Measurements from ENCODE around the gene ABCA5. TPM values are rescaled to one million over a fixed set of nuclear protein-coding genes. Genes with fewer than 3 reads are reported as not detected.
"Not testable (repeated sequence)": the region's sequence is repeated elsewhere in the genome, so short reads cannot be mapped to it uniquely, and the experiment has no call there.

ABCA5 gene
- total and polyA plus RNA-seq, 9 donors, result 6.1 to 20.9 (median 16.3) TPM

DNA sequence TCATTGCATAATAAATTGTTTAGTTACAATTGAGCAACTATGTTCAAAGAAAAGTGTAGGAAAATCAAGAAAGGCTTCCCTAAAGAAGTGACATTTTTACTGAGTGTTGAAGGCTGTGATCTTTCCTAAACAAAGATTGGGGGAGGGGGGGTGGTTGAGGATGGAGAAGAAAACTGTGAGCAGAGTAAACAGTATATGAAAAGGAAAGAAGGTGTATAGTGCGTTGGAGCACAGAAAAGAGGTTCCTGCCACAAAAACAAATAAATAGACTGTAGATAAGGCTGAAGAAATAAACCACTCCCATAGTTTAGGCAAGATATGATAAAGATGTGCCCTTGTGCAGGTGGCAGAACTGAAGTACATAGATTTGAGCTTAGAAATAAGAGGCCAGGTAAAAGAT lies 106.8 kb downstream of the ABCA5 start:
- Histone ChIP-seq H3K4me3 (ENCODE audit: low read length) (no peak overlapping the region), H3K36me3 (ENCODE audit: control insufficient read depth, insufficient read depth, low read length) (peaks cover 3% of the 10 kb centered on the region), H3K9me3 (replicated peaks; ENCODE audit: control insufficient read depth, low read depth, low read length) (no peaks in the 10 kb centered on the region), H3K27ac (ENCODE audit: low read length) (no peak overlapping the region), H3K27me3 (ENCODE audit: control insufficient read depth, insufficient read depth, low read length) (no peaks in the 10 kb centered on the region), H3K4me1 (ENCODE audit: control insufficient read depth, insufficient read depth, low read length) (no peaks in the 10 kb centered on the region)
- no CpG with 5 or more reads among the region's 1 CpG for WGBS (ENCODE audit: insufficient coverage)
- no peak for DNase-seq

DNA sequence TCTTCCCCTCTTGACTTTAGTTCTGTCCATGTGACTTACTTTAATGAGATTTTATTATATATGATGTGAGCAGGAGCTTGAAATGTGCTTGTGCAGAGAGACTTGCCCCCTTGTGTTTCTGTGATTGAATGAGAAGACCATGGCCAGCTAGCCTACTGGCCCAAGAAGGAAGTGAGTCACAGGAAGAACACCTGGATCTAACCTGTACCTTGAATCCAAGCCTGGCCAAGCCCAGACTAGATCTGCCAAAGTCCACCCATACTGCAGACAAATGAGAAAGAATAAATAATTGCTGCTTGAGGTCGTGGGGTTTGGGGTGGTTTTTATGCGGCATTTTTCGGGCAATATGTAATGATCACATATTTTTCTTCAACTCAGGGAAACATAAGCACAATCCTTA lies 107.9 kb downstream of the ABCA5 start:
- Histone ChIP-seq H3K4me3 (ENCODE audit: low read length) (no peak overlapping the region), H3K27me3 (ENCODE audit: control insufficient read depth, insufficient read depth, low read length) (no peaks in the 10 kb centered on the region), H3K9me3 (replicated peaks; ENCODE audit: control insufficient read depth, low read depth, low read length) (no peaks in the 10 kb centered on the region), H3K36me3 (ENCODE audit: control insufficient read depth, insufficient read depth, low read length) (peaks cover 3% of the 10 kb centered on the region), H3K4me1 (ENCODE audit: control insufficient read depth, insufficient read depth, low read length) (no peaks in the 10 kb centered on the region), H3K27ac (ENCODE audit: low read length) (no peak overlapping the region)
- DNase-seq, result no peak
- no CpG with 5 or more reads among the region's 3 CpGs for WGBS (ENCODE audit: insufficient coverage)

DNA sequence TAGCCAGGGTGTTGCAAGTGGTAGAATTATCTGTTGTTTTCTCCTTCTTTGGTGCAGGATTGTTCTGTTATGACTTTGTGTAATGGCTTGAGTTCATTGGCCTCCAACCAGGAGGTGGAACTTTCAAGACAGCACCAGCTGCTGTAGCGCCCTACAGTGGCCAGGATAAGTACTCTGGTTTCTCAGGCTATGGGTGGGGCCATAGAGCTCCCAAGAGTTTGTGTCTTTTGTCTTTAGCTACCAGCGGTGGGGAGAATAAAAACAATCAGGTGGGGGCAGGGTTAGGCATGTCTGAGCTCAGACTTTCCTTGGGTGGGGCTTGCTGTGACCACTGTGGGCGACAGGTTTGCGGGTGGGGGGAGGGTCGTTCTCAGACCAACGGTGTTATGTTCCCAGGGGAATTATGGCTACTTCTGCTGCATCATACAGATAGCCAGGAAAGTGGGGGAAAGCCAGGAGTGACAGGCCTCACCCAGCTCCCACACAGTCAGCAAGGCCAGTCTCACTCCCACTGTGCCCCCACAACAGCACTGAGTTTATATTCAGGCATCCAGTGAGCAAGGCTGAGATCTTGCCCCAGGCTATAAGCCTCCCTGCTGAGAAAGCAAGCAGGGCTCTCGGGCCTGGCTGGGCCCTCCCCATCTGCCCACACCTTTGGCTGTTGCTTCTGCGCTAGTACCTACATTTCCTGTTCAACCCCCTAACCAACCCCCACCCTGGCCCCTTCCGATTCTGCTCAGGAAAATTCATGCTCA lies 113.7 kb downstream of the ABCA5 start:
- no peaks in the 10 kb centered on the region for H3K9me3 ChIP-seq (replicated peaks; ENCODE audit: control insufficient read depth, low read depth, low read length)
- no peak overlapping the region for H3K27ac ChIP-seq (ENCODE audit: low read length)
- DNase-seq, result no peak
- peaks cover 5% of the 10 kb centered on the region for H3K36me3 ChIP-seq (ENCODE audit: control insufficient read depth, insufficient read depth, low read length)
- H3K4me1 ChIP-seq (ENCODE audit: control insufficient read depth, insufficient read depth, low read length), result no peaks in the 10 kb centered on the region
- WGBS (ENCODE audit: insufficient coverage), result 92% methylated on average over 6 of the region's 9 CpGs
- no peak overlapping the region for H3K4me3 ChIP-seq (ENCODE audit: low read length)
- H3K27me3 ChIP-seq (ENCODE audit: control insufficient read depth, insufficient read depth, low read length), result no peaks in the 10 kb centered on the region

DNA sequence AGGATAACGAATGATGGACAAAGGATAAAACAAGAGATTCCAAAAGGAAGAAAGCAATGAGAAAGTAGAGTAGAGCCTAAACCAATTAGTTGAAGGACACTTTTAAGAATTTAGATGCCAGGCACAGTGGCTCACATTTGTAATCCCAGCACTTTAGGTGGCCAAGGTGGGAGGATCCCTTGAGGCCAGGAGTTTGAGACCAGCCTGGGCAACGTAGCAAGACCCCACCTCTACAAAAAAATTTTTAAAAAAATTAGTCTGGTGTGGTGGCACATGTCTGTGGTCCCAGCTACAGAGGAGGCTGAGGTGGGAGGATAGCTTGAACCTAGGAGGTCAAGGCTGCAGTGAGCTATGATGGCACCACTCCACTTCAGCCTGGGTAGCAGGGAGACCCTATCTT lies 118.3 kb downstream of the ABCA5 start:
- Histone ChIP-seq H3K4me1 (ENCODE audit: control insufficient read depth, insufficient read depth, low read length) (no peaks in the 10 kb centered on the region), H3K36me3 (ENCODE audit: control insufficient read depth, insufficient read depth, low read length) (peaks cover 5% of the 10 kb centered on the region), H3K27me3 (ENCODE audit: control insufficient read depth, insufficient read depth, low read length) (no peaks in the 10 kb centered on the region), H3K9me3 (replicated peaks; ENCODE audit: control insufficient read depth, low read depth, low read length) (no peaks in the 10 kb centered on the region), H3K4me3 (ENCODE audit: low read length) (no peak overlapping the region), H3K27ac (ENCODE audit: low read length) (no peak overlapping the region)
- DNase-seq, result no peak
- no CpG with 5 or more reads among the region's 2 CpGs for WGBS (ENCODE audit: insufficient coverage)

DNA sequence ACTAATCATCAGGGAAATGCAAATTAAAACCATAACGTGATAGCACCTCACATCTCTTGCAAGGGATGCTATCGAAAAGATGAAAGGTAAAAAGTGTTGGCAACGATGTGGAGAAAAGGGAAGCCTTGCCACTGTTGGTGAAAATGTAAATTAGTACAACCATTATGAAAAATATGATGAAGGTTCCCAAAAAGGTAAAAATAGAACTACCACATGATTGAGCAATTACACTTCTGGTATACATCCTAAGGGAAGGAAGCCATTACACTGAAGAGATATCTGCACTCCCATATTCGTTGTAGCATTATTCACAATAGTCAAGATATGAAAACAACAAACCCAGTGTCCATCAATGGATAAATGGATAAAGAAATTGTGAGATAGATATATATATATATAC lies 119.8 kb downstream of the ABCA5 start:
- no peaks in the 10 kb centered on the region for H3K4me1 ChIP-seq (ENCODE audit: control insufficient read depth, insufficient read depth, low read length)
- H3K27me3 ChIP-seq (ENCODE audit: control insufficient read depth, insufficient read depth, low read length), result no peaks in the 10 kb centered on the region
- no CpG with 5 or more reads among the region's 4 CpGs for WGBS (ENCODE audit: insufficient coverage)

DNA sequence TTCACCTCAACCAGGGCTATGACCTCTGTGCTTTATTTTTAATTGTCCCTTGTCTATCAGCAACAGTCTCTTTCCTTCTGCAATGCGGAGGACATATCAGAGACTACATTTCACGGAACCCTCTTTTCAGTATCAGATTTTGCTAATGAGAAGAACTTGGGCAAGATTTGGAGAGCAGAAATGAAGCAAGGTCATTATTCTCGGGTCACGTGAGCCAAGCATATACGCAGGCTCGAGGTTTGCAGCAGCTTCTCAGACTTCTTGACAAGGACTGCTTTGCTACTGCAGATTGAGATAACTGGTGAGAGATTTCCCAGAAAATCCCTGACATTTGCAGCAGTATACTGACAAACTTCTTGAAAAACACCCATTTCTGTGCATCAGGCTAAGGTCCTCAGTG lies 128.7 kb downstream of the ABCA5 start:
- DNase-seq, result no peak
- Histone ChIP-seq H3K4me1 (ENCODE audit: control insufficient read depth, insufficient read depth, low read length) (no peaks in the 10 kb centered on the region), H3K4me3 (ENCODE audit: low read length) (no peak overlapping the region), H3K36me3 (ENCODE audit: control insufficient read depth, insufficient read depth, low read length) (no peaks in the 10 kb centered on the region), H3K9me3 (replicated peaks; ENCODE audit: control insufficient read depth, low read depth, low read length) (no peaks in the 10 kb centered on the region), H3K27me3 (ENCODE audit: control insufficient read depth, insufficient read depth, low read length) (no peaks in the 10 kb centered on the region), H3K27ac (ENCODE audit: low read length) (no peak overlapping the region)
- 82% methylated on average over 4 of the region's 6 CpGs for WGBS (ENCODE audit: insufficient coverage)

More for the DNA sequence above, 119.8 kb downstream of the ABCA5 start:
- DNase-seq, result no peak
- Histone ChIP-seq H3K36me3 (ENCODE audit: control insufficient read depth, insufficient read depth, low read length) (no peaks in the 10 kb centered on the region), H3K27ac (ENCODE audit: low read length) (no peak overlapping the region), H3K4me3 (ENCODE audit: low read length) (no peak overlapping the region), H3K9me3 (replicated peaks; ENCODE audit: control insufficient read depth, low read depth, low read length) (no peaks in the 10 kb centered on the region)

DNA sequence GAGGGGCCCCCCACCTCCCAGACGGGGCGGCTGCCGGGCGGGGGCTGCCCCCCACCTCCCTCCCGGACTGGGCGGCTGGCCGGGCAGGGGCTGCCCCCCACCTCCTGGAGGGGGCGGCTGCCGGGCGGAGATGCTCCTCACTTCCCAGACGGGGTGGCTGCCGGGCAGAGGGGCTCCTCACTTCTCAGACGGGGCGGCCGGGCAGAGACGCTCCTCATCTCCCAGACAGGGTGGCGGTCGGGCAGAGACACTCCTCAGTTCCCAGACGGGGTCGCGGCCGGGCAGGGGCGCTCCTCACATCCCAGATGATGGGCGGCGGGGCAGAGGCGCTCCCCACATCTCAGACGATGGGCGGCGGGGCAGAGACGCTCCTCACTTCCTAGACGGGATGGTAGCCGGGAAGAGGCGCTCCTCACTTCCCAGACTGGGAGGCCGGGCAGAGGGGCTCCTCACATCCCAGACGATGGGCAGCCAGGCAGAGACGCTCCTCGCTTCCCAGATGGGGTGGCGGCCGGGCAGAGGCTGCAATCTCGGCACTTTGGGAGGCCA lies 130.8 kb downstream of the ABCA5 start:
- not testable (repeated sequence) for H3K27me3 ChIP-seq (ENCODE audit: control insufficient read depth, insufficient read depth, low read length); H3K4me3 ChIP-seq (ENCODE audit: low read length); H3K4me1 ChIP-seq (ENCODE audit: control insufficient read depth, insufficient read depth, low read length); H3K36me3 ChIP-seq (ENCODE audit: control insufficient read depth, insufficient read depth, low read length); H3K9me3 ChIP-seq (replicated peaks; ENCODE audit: control insufficient read depth, low read depth, low read length); DNase-seq; H3K27ac ChIP-seq (ENCODE audit: low read length)
- WGBS (ENCODE audit: insufficient coverage), result 98% methylated on average over 27 of the region's 40 CpGs

Other genes with a start within 250 kb of the ABCA5 start
- gene ABCA6, start 185.2 kb downstream of the ABCA5 start, total RNA-seq, result 24.3 TPM
- 10 to 100 TPM in 3 of 8 donors, 1 to 10 TPM in 5; 7.2 to 12.6 (median 8.6) TPM for gene ABCA6, start 185.2 kb downstream of the ABCA5 start, polyA plus RNA-seq (ENCODE audit: insufficient read depth in 1 of 8, insufficient read length in 8 of 8, low replicate concordance in 1 of 8)
- 10.2 TPM for gene ABCA10, start 98.3 kb downstream of the ABCA5 start, total RNA-seq
- 10 to 100 TPM in 3 of 8 donors, 1 to 10 TPM in 5; 3.0 to 11.4 (median 7.2) TPM for gene ABCA10, start 98.3 kb downstream of the ABCA5 start, polyA plus RNA-seq (ENCODE audit: insufficient read depth in 1 of 8, insufficient read length in 8 of 8, low replicate concordance in 1 of 8)
- gene MAP2K6, start 87.6 kb upstream of the ABCA5 start, total RNA-seq, result 22.8 TPM
- 10 to 100 TPM; 12.6 to 17.4 (median 16.6) TPM for gene MAP2K6, start 87.6 kb upstream of the ABCA5 start, polyA plus RNA-seq (ENCODE audit: insufficient read depth in 1 of 8, insufficient read length in 8 of 8, low replicate concordance in 1 of 8)

Data from muscle of leg (tissue), 11 donors.